Panc1 (cell line): Measurements from ENCODE around the gene SMARCB1. TPM values are rescaled to one million over a fixed set of nuclear protein-coding genes. Genes with fewer than 3 reads are reported as not detected.

Source experiments
- ATAC-seq: fragments of 200-7000 bp; cut with Tn5 transposase; 2 replicates; pipeline ENCODE4 v1.9.1; 2020; ENCODE audit warnings: mild to moderate bottlenecking, moderate library complexity
- BruUV-seq: library from RNA; stranded (reverse); fragments of 400-500 nt; replicated peaks from 2 replicates; lab custom pipeline; 2021; lab: Mats Ljungman, UMichigan
- CTCF ChIA-PET: fragments of 300-600 bp; sonication (Branson Sonifier 250); formaldehyde crosslinking; loops from one replicate; lab custom pipeline; 2022; ENCODE audit warnings: antibody characterized with exemption; lab: Charles Lee
- POLR2A ChIA-PET: fragments of 300-600 bp; sonication (Branson Sonifier 250); formaldehyde crosslinking; loops from one replicate; lab custom pipeline; 2022; ENCODE audit warnings: antibody characterized with exemption; lab: Charles Lee
- DNase-seq: peaks from one replicate; pipeline ENCODE4 v3.0.0-alpha.2; 2010; ENCODE audit warnings: low read depth, low spot score
- H3K27ac ChIP-seq: 2 replicates; pipeline ENCODE4 v1.5.1; 2011; ENCODE audit warnings: mild to moderate bottlenecking, low read length, inconsistent platforms
- H3K27me3 ChIP-seq: fragments of 200-500 bp; sonication (Bioruptor generic); 2 replicates; pipeline ENCODE4 v1.6.0; 2014; ENCODE audit warnings: low read length, inconsistent platforms; ENCODE audit not compliant: control insufficient read depth, insufficient read depth
- H3K36me3 ChIP-seq: fragments of 200-500 bp; sonication (Bioruptor generic); 2 replicates; pipeline ENCODE4 v1.5.1; 2014; ENCODE audit warnings: inconsistent platforms, mild to moderate bottlenecking, low read length, moderate library complexity; ENCODE audit not compliant: control insufficient read depth, insufficient read depth
- H3K4me1 ChIP-seq: 2 replicates; pipeline ENCODE4 v1.5.1; 2011; ENCODE audit warnings: inconsistent platforms, mild to moderate bottlenecking, low read length, moderate library complexity; ENCODE audit not compliant: control insufficient read depth, insufficient read depth
- H3K4me3 ChIP-seq, 2 experiments: 2 replicates each; pipeline ENCODE4 v1.5.1; 2011 to 2012; ENCODE audit warnings: low read depth in 2 of 2, low read length in 2 of 2, mild to moderate bottlenecking in 2 of 2, inconsistent platforms in 1 of 2, moderate library complexity in 1 of 2
- H3K9me3 ChIP-seq: fragments of 200-500 bp; sonication (Bioruptor generic); 2 replicates; pipeline ENCODE4 v1.5.1; 2014; ENCODE audit warnings: low read depth, mild to moderate bottlenecking, inconsistent platforms, low read length, moderate library complexity; ENCODE audit not compliant: control insufficient read depth, insufficient read depth
- CTCF ChIP-seq: fragments of 450-650 bp; IDR thresholded peaks from 2 replicates; pipeline ENCODE4 v1.5.1; 2017; ENCODE audit warnings: mild to moderate bottlenecking
- POLR2AphosphoS5 ChIP-seq: IDR thresholded peaks from 2 replicates; pipeline ENCODE4 v1.6.1; 2012; ENCODE audit warnings: mild to moderate bottlenecking, low read depth, low read length, moderate library complexity
- REST ChIP-seq, 2 experiments: IDR thresholded peaks; 2 replicates each; pipeline ENCODE4 v1.6.1; 2011 to 2012; ENCODE audit warnings: low read depth in 2 of 2, control low read depth in 1 of 2, low read length in 1 of 2, mild to moderate bottlenecking in 1 of 2, moderate library complexity in 1 of 2; ENCODE audit not compliant: insufficient read depth in 1 of 2
- SIN3A ChIP-seq: IDR thresholded peaks from 2 replicates; pipeline ENCODE4 v1.6.1; 2012; ENCODE audit warnings: low read depth, mild to moderate bottlenecking, low read length, moderate library complexity, borderline replicate concordance; ENCODE audit not compliant: insufficient read depth
- TCF7L2 ChIP-seq: IDR thresholded peaks from 2 replicates; pipeline ENCODE4 v1.6.1; 2011; ENCODE audit warnings: mild to moderate bottlenecking, low read depth, low read length, inconsistent platforms
- in situ Hi-C: cut with HindIII; loops from 2 replicates; pipeline ENCODE4 v1.10.0; 2016; ENCODE audit warnings: low sequenced_read_pairs, low pct_unique_long_range_greater_than_20kb
- intact Hi-C: fragments of 100-400 bp; cut with micrococcal nuclease; formaldehyde crosslinking; loops from one replicate; pipeline ENCODE4 v1.10.0; 2022; ENCODE audit not compliant: unreplicated experiment
- total RNA-seq: library from RNA; stranded (reverse); gene quantifications from one replicate; pipeline ENCODE4 v1.2.1, GENCODE V29; 2021; ENCODE audit not compliant: unreplicated experiment

The SMARCB1 gene
- total RNA-seq, 1 experiment from 2014 or later: 70.2 TPM

- CTCF ChIA-PET: interaction anchor here (0.7 kb wide), 1 partner anchor 31 kb away, joined by 7 read pairs; the partner anchor contains the start of gene SMARCB1
- no peaks in the 10 kb centered on the region; the same call in 1 of the 2 replicates for H3K4me1 ChIP-seq
- H3K27ac ChIP-seq: no peak overlapping the region
- intact Hi-C loops: no loop called here
- TF ChIP-seq REST (IDR thresholded peaks at IDR 0.05; ENCODE audit: insufficient read depth in 1 of 2, low read depth in 2 of 2, low read length in 1 of 2) (no peak), SIN3A (no peak), TCF7L2 (no peak), POLR2AphosphoS5 (no peak), CTCF (no peak)
- H3K27me3 ChIP-seq: no peaks in the 10 kb centered on the region
- H3K4me3 ChIP-seq: no peak overlapping the region
- ATAC-seq: no peak
- POLR2A ChIA-PET: no interaction called here
- in situ Hi-C loops: no loop called here
- BruUV-seq: no TSS peak
- no peaks in the 10 kb centered on the region for H3K9me3 ChIP-seq
- H3K36me3 ChIP-seq: peaks cover 4% of the 10 kb centered on the region; the same call in 1 of the 2 replicates
- no peak for DNase-seq
These were observed 31.1 kb upstream of the SMARCB1 start for GRCh38 chr22:23755711-23756110.

- in situ Hi-C loops: no loop called here
- Histone ChIP-seq H3K4me3 (no peak overlapping the region), H3K4me1 (no peaks in the 10 kb centered on the region; the same call in 1 of the 2 replicates), H3K27ac (no peak overlapping the region), H3K36me3 (no peaks in the 10 kb centered on the region), H3K9me3 (no peaks in the 10 kb centered on the region), H3K27me3 (no peaks in the 10 kb centered on the region)
- TF ChIP-seq TCF7L2 (no peak), SIN3A (no peak), CTCF (no peak), REST (IDR thresholded peaks at IDR 0.05; ENCODE audit: insufficient read depth in 1 of 2, low read depth in 2 of 2, low read length in 1 of 2) (no peak), POLR2AphosphoS5 (no peak)
- intact Hi-C loops: no loop called here
- DNase-seq (no peak), ATAC-seq (no peak)
- ChIA-PET POLR2A (no interaction called here), CTCF (no interaction called here)
- BruUV-seq: no TSS peak
These were observed 29.9 kb upstream of the SMARCB1 start for GRCh38 chr22:23756891-23757290.
